Endothelial cell of umbilical vein (primary cell): ENCODE measurements around the gene RBMS1. TPM values are rescaled to one million over a fixed set of nuclear protein-coding genes. Genes with fewer than 3 reads are reported as not detected.

ENCODE experiments used
- BruUV-seq: library from RNA; stranded (reverse); fragments of 400-500 nt; replicated peaks from 2 replicates; lab custom pipeline; 2021; lab: Mats Ljungman, UMichigan
- CTCF ChIA-PET: fragments of 300-600, 350-600 bp; sonication (Branson Sonifier 250); formaldehyde crosslinking; loops from one replicate; lab custom pipeline; 2021; ENCODE audit warnings: antibody characterized with exemption, inconsistent platforms; lab: Charles Lee
- POLR2A ChIA-PET: fragments of 300-600, 350-600 bp; sonication (Branson Sonifier 250); formaldehyde crosslinking; loops from one replicate; lab custom pipeline; 2021; ENCODE audit warnings: antibody characterized with exemption, inconsistent platforms; lab: Charles Lee
- DNase-seq: peaks from one replicate; pipeline ENCODE4 v3.0.0-alpha.2; 2011; ENCODE audit warnings: low read depth, low spot score
- FAIRE-seq: peaks from 2 replicates; lab custom pipeline; 2011; peaks lifted over from hg19 to GRCh38; lab: Jason Lieb, UNC
- H2AFZ ChIP-seq: 2 replicates; pipeline ENCODE4 v1.6.0; 2012; ENCODE audit warnings: low read depth, low read length, control low read depth, inconsistent platforms
- H3K27ac ChIP-seq: 2 replicates; pipeline ENCODE4 v1.5.1; 2011; ENCODE audit warnings: low read depth, mild to moderate bottlenecking, control low read depth, low read length, moderate library complexity; ENCODE audit not compliant: insufficient read depth
- H3K27me3 ChIP-seq, 2 experiments: 2 replicates each; pipeline versions ENCODE4 v1.6.0 to v1.6.1; 2011; ENCODE audit warnings: low read length in 2 of 2, mixed read lengths in 1 of 2; ENCODE audit not compliant: control insufficient read depth in 2 of 2, insufficient read depth in 2 of 2
- H3K36me3 ChIP-seq, 2 experiments: 2 replicates in 1 of 2; 3 replicates in 1 of 2; pipeline ENCODE4 v1.5.1; 2011; ENCODE audit warnings: low read length in 2 of 2, mild to moderate bottlenecking in 1 of 2, moderate library complexity in 1 of 2; ENCODE audit not compliant: control insufficient read depth in 2 of 2, insufficient read depth in 2 of 2; ENCODE audit errors: extremely low read depth in 1 of 2
- H3K4me1 ChIP-seq: 3 replicates; pipeline ENCODE4 v1.5.1; 2011; ENCODE audit warnings: mild to moderate bottlenecking, low read length; ENCODE audit not compliant: control insufficient read depth, insufficient read depth; ENCODE audit errors: extremely low read depth
- H3K4me2 ChIP-seq: 2 replicates; pipeline ENCODE4 v1.6.1; 2011; ENCODE audit warnings: low read length, control low read depth, mixed read lengths; ENCODE audit not compliant: insufficient read depth
- H3K4me3 ChIP-seq, 3 experiments: fragments of 200-600 bp in 1 of 3; sonication (generic), shearing (Covaris generic) in 1 of 3; replicated peaks in 1 of 3; 2 replicates each; pipeline ENCODE4 v1.5.1; 2011 to 2016; ENCODE audit warnings: control low read depth in 3 of 3, low read length in 3 of 3, mild to moderate bottlenecking in 2 of 3, inconsistent platforms in 1 of 3, low read depth in 1 of 3, moderate library complexity in 1 of 3; ENCODE audit not compliant: insufficient read depth in 1 of 3
- H3K79me2 ChIP-seq: 2 replicates; pipeline ENCODE4 v1.6.0; 2012; ENCODE audit warnings: low read length, inconsistent platforms; ENCODE audit not compliant: control insufficient read depth, insufficient read depth
- H3K9ac ChIP-seq: replicated peaks from 2 replicates; pipeline ENCODE3; 2011; ENCODE audit warnings: low read length, control low read depth; ENCODE audit not compliant: insufficient read depth; ENCODE audit errors: extremely low read depth
- H3K9me1 ChIP-seq: replicated peaks from 3 replicates; pipeline ENCODE4 v1.6.0; 2011; ENCODE audit warnings: mild to moderate bottlenecking, low read length; ENCODE audit not compliant: control insufficient read depth, insufficient read depth; ENCODE audit errors: extremely low read depth
- H3K9me3 ChIP-seq: replicated peaks from 2 replicates; pipeline ENCODE4 v1.5.1; 2012; ENCODE audit warnings: low read length, inconsistent platforms; ENCODE audit not compliant: control insufficient read depth, insufficient read depth
- H4K20me1 ChIP-seq: replicated peaks from 2 replicates; pipeline ENCODE3; 2011; ENCODE audit warnings: mild to moderate bottlenecking, low read length; ENCODE audit not compliant: control insufficient read depth, insufficient read depth; ENCODE audit errors: extremely low read depth
- EZH2 ChIP-seq: IDR thresholded peaks from 2 replicates; pipeline ENCODE4 v1.6.1; 2012; ENCODE audit warnings: borderline replicate concordance, low read depth, mild to moderate bottlenecking, moderate library complexity, low read length, inconsistent platforms; ENCODE audit not compliant: severe bottlenecking
- GATA2 ChIP-seq: IDR thresholded peaks from 2 replicates; pipeline ENCODE4 v1.7.0; 2011; ENCODE audit warnings: low read depth, mild to moderate bottlenecking, moderate library complexity, mixed read lengths, low read length; ENCODE audit not compliant: insufficient read length, insufficient read depth
- MYC ChIP-seq: IDR thresholded peaks from one replicate; pipeline ENCODE4 v1.6.1; 2011; ENCODE audit warnings: mild to moderate bottlenecking, low read depth, low read length
- dilution Hi-C: fragments of 300-500 bp; cut with MboI; formaldehyde crosslinking; loops from one replicate; pipeline ENCODE4 v1.15.0; 2019; ENCODE audit warnings: low sequenced_read_pairs; ENCODE audit not compliant: extremely low pct_ligation_motif_present
- intact Hi-C: fragments of 100-400 bp; cut with micrococcal nuclease; formaldehyde crosslinking; loops from one replicate; pipeline ENCODE4 v1.10.0; 2022
- polyA plus RNA-seq, 4 experiments: library from polyadenylated mRNA; depleted of rRNA in 3 of 4; stranded (reverse) in 3 of 4; unstranded in 1 of 4; fragments of >200 nt; gene quantifications; 2 replicates each; pipeline versions ENCODE4 v1.2.1 to v1.2.3, GENCODE V29; 2011 to 2012; ENCODE audit warnings: missing spikeins in 1 of 4
- total RNA-seq: library from RNA; stranded (reverse); gene quantifications from 2 replicates; pipeline ENCODE4 v1.2.3, GENCODE V29; 2021
- TF ChIP-seq, protein P1 (sequence below): IDR thresholded peaks from 2 replicates; pipeline ENCODE4 v1.6.1; 2011; ENCODE audit not compliant: insufficient read depth, insufficient read length

RBMS1 gene
- total and polyA plus RNA-seq, 2 donors (not counting 3 experiments of a cell fraction or from before 2014, with no cell fraction given) = 60.0 to 93.3 TPM

DNA sequence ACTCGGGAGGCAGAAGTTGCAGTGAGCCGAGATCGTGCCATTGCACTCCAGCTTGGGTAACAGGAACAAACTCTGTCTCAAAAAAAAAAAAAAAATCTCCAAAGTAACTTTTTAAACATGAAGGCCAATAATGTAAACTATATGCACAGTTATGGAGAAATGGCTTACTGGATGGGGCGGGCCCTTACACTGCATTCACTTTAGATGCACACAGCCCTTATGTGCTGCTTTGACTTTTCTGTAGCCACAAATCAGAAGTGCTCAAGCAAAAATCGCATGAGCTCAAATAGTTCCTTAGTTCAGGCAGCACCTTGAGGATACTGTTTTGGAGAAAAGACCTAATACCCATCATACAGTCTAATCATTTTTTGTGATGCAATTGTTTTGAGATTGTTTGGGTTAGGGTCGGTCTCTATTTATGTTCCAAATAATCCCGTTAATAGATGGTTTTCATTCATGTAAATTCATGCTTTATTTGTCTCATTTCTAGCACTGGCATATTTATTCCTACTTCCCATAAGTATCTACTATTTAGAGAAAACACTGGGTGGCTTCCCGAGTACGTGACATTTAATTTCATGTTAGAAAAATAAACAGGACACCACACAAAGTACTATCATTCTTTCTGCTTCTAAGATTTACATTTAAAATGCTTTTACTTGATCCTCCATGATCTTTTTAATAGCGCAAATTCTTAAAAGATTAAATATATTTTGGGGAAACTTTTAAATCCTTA lies 34.7 kb downstream of the RBMS1 start:
- Histone ChIP-seq H3K36me3 (no peaks in the 10 kb centered on the region), H3K27me3 (no peaks in the 10 kb centered on the region), H3K9me1 (no peaks in the 10 kb centered on the region), H3K4me2 (no peak overlapping the region), H3K79me2 (peaks cover 75% of the 10 kb centered on the region), H3K9me3 (no peaks in the 10 kb centered on the region), H4K20me1 (no peaks in the 10 kb centered on the region), H3K9ac (no peak overlapping the region), H3K4me3 (no peak overlapping the region), H2AFZ (no peak overlapping the region), H3K4me1 (peaks cover 14% of the 10 kb centered on the region), H3K27ac (no peak overlapping the region)
- CTCF ChIA-PET = no interaction called here
- intact Hi-C loops = no loop called here
- no TSS peak for BruUV-seq
- no peak for FAIRE-seq
- DNase-seq = no peak
- dilution Hi-C loops = no loop called here
- POLR2A ChIA-PET = no interaction called here
- TF ChIP-seq, protein P1, sequence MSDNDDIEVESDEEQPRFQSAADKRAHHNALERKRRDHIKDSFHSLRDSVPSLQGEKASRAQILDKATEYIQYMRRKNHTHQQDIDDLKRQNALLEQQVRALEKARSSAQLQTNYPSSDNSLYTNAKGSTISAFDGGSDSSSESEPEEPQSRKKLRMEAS = no peak

DNA sequence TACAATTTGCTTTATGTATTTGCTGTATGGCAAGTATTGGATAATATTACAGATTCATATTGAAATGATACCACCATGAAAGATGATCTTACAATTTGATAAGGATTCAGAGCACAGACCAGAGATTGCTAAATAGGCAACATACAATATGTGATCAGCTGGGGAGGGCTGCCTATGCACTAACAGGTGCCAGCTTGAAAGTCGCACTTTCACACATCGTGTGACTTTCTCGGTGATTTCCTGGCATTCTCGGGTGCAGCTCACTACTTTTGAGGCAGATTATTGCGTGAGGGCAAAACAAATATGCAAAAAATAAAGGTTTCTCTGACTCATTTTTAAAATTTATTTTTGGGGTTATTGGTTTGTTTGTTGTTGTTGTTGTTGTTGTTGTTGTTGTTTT lies 36.0 kb downstream of the RBMS1 start:
- no peaks in the 10 kb centered on the region for H3K9me1 ChIP-seq
- H3K27ac ChIP-seq = no peak overlapping the region
- BruUV-seq = no TSS peak
- no peaks in the 10 kb centered on the region for H3K36me3 ChIP-seq
- H3K27me3 ChIP-seq = no peaks in the 10 kb centered on the region
- TF ChIP-seq EZH2 (no peak), GATA2 (no peak), MYC (no peak)
- FAIRE-seq = no peak
- dilution Hi-C loops = no loop called here
- intact Hi-C loops = no loop called here
- no peak for DNase-seq
- peaks cover 17% of the 10 kb centered on the region for H3K4me1 ChIP-seq
- H3K79me2 ChIP-seq = peaks cover 75% of the 10 kb centered on the region
- H3K9me3 ChIP-seq = no peaks in the 10 kb centered on the region
- H3K4me2 ChIP-seq = no peak overlapping the region
- no peak overlapping the region for H2AFZ ChIP-seq
- ChIA-PET CTCF (interaction anchor here (1.1 kb wide), 1 partner anchor 28 kb away, joined by 5 read pairs; no protein-coding TSS in a partner anchor), POLR2A (no interaction called here)
- H3K9ac ChIP-seq = no peak overlapping the region
- no peak overlapping the region for H3K4me3 ChIP-seq
- H4K20me1 ChIP-seq = no peaks in the 10 kb centered on the region
